Activated naive CD4-positive, alpha-beta T cell treated with anti-CD3 and anti-CD28 coated beads, Interleukin-2, amount 50 U/mL, for 72 hours (primary cell): ENCODE results near the gene AFAP1. TPM values are rescaled to one million over a fixed set of nuclear protein-coding genes. Genes with fewer than 3 reads are reported as not detected.
"Not testable (repeated sequence)": the region's sequence is repeated elsewhere in the genome, so short reads cannot be mapped to it uniquely, and the experiment has no call there.

Experiments
- ATAC-seq, 2 donors: fragments of 150-1000 bp; cut with Tn5 transposase; 2 replicates each; pipeline ENCODE4 v1.10.0; 2021; ENCODE audit warnings: mild to moderate bottlenecking in 2 of 2, moderate library complexity in 2 of 2
- DNase-seq, 2 donors: peaks; one replicate each; pipeline ENCODE4 v3.0.0; 2021 to 2022; ENCODE audit warnings: low spot score in 2 of 2
- H3K27ac Mint-ChIP-seq, 2 donors: one replicate each; pipeline ENCODE4 v1.8.0; 2022; ENCODE audit warnings: mild to moderate bottlenecking in 2 of 2, mixed read lengths in 2 of 2
- H3K36me3 Mint-ChIP-seq, 2 donors: one replicate each; pipeline ENCODE4 v1.8.0; 2022; ENCODE audit warnings: mixed read lengths in 2 of 2
- H3K9me3 Mint-ChIP-seq, 2 donors: one replicate each; pipeline ENCODE4 v1.8.0; 2022; ENCODE audit warnings: mixed read lengths in 2 of 2
- total RNA-seq, 2 donors: library from RNA; stranded (reverse); gene quantifications; one replicate each; pipeline ENCODE4 v1.2.3, GENCODE V29; 2022

Gene AFAP1
- total RNA-seq, 2 donors from 2014 or later = 10.2 to 41.9 TPM

DNA sequence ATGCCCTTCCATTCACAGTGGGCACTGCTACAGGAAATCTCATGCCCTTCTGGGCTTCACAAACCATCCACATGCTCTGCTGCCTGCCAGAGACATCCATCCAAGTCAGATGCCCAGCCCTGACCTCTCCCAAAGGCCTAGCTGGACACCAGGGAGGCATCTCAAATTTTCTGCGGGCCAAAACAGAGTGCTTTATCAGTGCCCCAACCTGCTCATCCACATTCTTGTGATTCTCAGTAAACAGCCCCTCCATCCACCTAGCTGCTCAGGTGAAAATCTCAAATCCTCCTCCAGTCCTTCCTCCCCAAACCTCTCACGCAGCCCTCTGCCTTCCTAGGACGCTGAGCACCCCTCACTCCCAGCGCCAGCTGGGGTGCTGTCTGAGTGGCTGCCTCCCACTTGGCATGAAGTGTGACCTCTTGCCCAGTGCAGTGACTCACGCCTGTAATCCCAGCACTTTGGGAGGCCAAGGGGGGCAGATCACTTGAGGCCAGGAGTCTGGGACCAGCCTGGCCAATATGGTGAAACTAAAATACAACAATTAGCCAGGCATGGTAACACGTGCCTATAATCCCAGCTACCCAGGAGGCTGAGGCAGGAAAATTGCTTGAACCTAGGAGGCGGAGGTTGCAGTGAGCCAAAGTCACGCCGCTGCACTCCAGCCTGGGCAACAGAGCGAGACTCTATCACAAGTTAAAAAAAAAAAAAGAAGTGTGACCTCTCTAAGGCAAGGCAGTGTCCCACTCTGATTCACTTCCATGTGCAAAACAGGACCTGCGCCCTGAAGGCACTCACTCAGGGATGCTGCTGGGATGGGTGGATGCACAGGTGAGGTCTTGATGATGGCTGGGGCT lies 1.7 kb upstream of the AFAP1 start:
- no peak overlapping the region for H3K27ac Mint-ChIP-seq
- peaks cover 0 to 13% of the 10 kb centered on the region in 2 donors for H3K36me3 Mint-ChIP-seq
- ATAC-seq (no peak), DNase-seq (no peak)
- H3K9me3 Mint-ChIP-seq = no peaks in the 10 kb centered on the region

DNA sequence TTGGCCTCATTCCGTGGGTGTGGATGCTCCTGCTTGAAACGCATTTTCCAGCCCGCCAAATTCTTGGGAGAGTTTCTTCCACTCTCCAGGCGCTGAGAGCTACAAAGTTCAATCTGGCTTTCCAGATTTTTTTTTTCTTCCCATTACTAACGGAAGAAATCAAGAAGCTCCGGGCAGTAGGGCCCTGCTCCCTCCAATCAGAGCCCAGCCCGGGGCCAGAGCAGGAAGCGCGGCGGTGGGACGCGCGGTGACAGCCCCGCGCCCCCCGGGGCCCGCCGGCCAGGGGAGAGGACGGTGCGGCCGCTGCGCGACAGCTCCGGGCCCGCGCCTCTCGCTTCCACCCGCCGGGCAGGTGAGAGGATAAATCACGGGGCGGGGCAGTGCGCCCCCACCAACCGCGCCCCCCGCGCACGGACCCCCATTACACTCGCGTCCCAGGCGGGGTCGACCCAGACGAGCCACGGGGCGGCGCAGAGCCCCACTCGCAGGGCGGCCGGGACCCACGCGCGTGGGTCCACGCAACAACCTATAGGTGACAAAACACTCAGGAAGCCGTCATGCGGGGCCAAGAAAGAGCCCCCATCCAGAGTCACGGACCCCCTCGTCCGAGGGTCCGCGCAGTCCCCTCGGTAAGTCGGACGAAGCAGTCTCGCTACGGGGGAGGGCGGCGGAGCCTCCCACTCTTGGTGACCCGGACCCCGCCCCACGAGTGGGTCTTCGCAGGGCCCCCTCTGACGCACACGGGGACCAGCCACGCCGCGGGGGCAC lies 868 bp downstream of the AFAP1 start:
- Mint-ChIP-seq H3K9me3 (no peaks in the 10 kb centered on the region), H3K36me3 (peaks cover 0 to 13% of the 10 kb centered on the region in 2 donors)
- DNase-seq = no peak

DNA sequence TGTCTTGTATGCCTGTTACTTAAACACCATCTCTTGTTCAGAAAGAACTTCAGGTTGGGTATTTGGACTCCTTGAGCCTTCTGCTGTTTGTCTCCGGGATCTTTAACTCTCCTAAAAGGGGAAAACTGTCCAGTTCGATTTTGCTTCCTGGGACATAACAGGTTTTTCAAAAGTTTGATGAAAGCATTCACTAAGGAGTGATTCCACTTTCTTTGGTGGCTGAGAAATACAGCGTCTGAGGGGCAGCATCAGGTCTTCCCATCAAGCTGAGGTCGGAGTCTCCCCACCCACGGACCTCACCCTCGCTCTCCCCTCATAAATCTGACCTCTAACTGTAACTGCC lies 1.4 kb downstream of the AFAP1 start:
- H3K27ac Mint-ChIP-seq = peak overlapping the region; percentile 45 to 47
- H3K36me3 Mint-ChIP-seq = peaks cover 0 to 13% of the 10 kb centered on the region in 2 donors
- DNase-seq = no peak
- no peak for ATAC-seq
- no peaks in the 10 kb centered on the region for H3K9me3 Mint-ChIP-seq

More for the DNA sequence above, 868 bp downstream of the AFAP1 start:
- no peak for ATAC-seq
- H3K27ac Mint-ChIP-seq = peak overlapping the region in 1 of 2 donors; percentile 47

DNA sequence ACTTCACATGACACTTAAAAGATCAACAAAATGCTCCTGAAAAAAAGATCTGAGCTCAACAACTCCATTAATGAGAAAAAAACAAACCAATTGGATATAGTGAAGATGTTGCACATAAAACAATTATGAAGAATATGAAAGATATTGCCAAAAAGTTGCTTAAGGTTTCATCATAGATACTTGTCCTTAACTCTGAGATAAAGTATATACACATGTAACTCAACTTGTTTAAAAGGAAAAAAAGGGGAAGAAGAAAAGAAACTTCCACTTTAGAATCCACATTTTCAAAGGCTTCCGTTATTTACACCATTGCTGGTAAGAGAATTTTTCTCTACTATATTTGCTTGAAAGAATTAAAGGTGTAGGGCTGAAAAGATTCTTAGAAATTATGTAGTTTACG lies 2.7 kb downstream of the AFAP1 start:
- H3K27ac Mint-ChIP-seq = no peak overlapping the region
- H3K9me3 Mint-ChIP-seq = no peaks in the 10 kb centered on the region
- no peak for DNase-seq
- H3K36me3 Mint-ChIP-seq = peaks cover 0 to 13% of the 10 kb centered on the region in 2 donors
- ATAC-seq = no peak

DNA sequence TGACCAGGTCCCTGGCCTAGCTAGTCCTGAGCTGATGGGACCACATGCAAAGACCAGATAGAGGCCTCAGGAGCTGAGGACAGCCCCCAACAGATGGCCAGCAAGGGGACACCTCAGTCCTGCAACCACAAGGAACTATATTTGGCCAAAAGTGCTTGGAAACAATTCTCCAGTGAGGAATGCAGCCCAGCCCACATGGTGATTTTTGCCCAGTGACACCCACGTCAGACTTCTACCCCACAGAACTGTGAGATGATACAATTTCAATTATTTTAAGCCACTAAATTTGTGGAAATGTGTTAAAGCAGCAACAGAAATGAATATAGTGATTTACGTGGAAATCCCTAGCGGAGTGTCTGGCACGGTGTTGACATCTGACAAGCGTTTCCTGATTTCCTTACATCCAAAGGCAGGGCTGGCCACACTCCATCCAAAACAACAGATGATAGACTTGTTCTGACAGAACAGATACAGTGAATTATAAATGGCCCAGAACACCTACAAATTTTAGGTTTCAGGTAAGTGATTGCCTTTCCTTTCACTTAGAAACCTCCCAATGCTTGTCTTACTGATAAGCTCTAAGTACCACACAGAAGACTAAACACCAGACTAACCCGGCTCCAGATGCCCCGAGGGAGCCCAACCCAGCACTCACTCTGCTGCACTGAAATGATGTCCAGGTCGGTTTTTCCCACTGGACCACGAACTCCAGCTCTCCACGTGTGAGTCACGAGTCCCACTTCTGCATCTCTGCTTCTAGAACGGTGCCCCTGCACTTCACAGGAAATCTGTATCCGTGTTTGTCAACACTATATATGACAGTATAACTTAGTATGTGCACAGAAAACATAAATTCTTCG lies 5.8 kb downstream of the AFAP1 start:
- Mint-ChIP-seq H3K36me3 (peaks cover 0 to 13% of the 10 kb centered on the region in 2 donors), H3K9me3 (no peaks in the 10 kb centered on the region), H3K27ac (no peak overlapping the region)
- ATAC-seq = no peak
- no peak for DNase-seq

DNA sequence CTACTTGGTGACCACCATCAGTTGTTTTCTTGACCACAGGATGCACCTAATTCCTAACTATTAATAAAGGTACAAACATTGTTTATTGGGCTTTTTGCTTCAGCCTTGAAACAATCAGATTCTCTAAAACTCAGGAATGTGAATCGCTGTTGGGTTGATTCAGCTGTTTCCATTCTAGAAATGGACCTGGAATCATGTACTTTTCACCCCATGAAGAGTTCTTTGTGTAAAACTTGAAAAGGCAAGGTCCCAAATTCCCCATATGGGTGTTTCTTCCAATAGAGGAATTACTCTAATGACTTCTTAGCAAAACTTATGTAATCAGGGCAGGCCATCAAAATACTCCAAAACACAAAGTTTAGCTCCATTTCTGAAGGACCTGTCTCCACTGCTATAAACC lies 7.4 kb downstream of the AFAP1 start:
- ATAC-seq = no peak
- no peaks in the 10 kb centered on the region for H3K9me3 Mint-ChIP-seq
- H3K27ac Mint-ChIP-seq = no peak overlapping the region
- no peaks in the 10 kb centered on the region for H3K36me3 Mint-ChIP-seq
- no peak for DNase-seq

DNA sequence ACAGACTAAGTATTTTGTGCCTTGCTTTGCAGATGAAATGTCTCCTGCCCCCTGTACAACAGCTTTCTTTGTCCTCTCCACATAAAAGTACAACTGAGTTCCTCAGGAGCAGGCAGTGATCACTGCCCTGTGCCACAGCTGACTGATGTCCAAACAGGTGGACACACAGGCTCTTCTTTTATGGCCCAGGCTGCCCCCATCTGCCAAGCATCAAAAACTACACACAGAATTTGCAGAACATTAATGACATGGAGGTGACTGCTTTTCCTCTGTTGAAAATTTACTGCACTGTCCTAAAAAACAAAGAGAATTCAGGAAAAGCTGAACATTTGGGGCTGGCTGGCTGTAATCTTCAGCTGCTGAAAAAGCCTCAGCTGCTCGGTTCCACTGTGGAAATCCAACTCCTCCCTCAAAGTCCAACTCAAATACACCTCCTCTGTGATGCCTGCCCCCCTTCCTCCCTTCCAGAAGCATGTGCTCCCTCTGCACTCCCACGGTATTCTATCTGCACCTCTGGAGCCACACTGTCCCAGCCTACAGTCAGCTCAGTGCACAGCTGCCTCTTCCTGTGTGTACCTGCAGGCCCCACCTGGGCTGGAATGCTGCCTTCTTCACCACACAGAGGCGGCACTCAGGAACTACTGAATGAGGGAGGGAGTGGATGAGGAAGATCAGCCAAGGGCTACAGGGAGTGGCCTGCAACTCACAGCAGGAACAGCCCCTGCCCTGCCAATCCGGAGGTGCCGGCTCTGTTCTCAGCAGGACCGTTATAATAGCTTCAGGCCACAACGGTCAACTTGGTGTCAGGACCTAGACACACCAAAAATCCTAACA lies 10.3 kb downstream of the AFAP1 start:
- H3K36me3 Mint-ChIP-seq = peaks cover 0 to 4% of the 10 kb centered on the region in 2 donors
- H3K27ac Mint-ChIP-seq = peak overlapping the region in 1 of 2 donors; percentile 60
- ATAC-seq = no peak

DNA sequence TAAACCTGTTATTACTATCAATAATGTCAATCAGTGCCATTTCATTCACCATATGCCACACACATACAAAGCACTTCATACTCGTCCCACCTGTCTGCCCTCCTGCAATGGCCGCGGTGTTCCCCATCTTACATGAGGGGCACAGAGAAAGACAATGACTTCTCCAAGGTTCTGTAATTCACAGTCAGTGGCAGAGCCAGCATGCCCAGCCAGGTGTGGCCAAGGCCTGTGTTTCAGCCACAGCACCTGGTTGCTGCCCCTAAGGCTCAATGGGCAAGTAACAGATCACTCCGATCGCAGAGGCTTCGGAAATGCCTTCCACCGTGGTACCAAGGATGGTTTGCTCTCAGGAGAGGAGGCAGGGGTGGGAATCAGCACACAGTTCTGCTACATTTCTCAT lies 10.9 kb downstream of the AFAP1 start:
- ATAC-seq (no peak), DNase-seq (no peak)
- Mint-ChIP-seq H3K36me3 (peaks cover 0 to 4% of the 10 kb centered on the region in 2 donors), H3K9me3 (no peaks in the 10 kb centered on the region), H3K27ac (no peak overlapping the region)

More for the DNA sequence above, 10.3 kb downstream of the AFAP1 start:
- no peaks in the 10 kb centered on the region for H3K9me3 Mint-ChIP-seq
- no peak for DNase-seq

DNA sequence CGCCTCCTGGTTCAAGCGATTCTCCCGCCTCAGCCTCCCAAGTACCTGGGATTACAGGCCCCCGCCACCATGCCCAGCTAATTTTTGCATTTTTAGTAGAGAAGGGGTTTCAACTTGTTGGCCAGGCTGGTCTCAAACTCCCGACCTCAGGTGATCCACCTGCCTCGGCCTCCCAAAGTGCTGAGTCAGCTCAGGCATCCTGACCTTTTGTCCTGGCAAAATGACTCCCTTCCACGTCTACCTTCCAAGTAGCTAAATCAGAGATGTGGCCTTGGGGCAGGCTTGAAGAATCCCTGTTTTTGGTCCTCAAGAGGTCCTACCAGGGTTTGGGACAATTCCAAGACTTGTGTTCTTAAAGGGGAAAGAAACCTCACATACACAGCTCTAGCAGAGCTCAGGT lies 12.8 kb downstream of the AFAP1 start:
- no peaks in the 10 kb centered on the region for H3K9me3 Mint-ChIP-seq
- no peak for DNase-seq
- H3K36me3 Mint-ChIP-seq = peaks cover 0 to 4% of the 10 kb centered on the region in 2 donors
- ATAC-seq = no peak
- no peak overlapping the region for H3K27ac Mint-ChIP-seq

DNA sequence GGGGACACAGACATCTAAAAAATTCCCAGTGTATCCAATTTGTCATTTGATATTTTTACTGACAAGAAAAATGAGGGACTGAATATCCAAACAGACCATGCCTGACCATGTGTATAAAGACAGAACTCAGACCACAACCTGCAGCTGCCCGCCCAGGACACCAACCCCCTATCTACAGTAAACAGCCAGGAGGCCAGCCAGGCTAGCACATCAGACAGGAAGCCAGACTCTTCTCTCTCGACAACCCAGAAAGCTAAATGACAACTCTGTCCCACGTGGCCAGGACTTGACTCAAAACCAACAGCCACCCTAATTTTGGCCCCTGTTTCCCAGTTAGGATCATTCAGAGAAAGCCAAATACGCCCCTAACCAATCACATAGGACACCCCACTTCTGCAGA lies 15.1 kb downstream of the AFAP1 start:
- DNase-seq = no peak
- Mint-ChIP-seq H3K27ac (no peak overlapping the region), H3K9me3 (no peaks in the 10 kb centered on the region), H3K36me3 (peaks cover 0 to 4% of the 10 kb centered on the region in 2 donors)
- ATAC-seq = no peak

DNA sequence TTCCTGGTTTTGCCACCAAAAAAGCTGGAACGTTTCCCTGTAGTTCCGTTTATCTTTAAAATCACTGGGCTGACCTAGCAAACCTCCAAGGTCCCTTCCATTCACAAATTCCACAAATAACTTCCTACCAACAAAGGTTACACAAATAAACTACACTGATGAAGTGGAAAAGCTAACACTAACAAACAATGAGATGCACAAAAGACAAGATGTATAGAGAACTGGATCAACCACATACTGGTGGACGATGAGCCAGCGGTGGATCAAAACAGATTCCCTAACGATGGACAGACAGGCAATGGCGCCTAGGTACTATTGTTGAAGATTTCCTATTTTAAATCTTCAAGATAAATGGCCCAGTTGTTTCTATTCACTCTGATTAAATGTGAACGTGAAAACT lies 15.5 kb downstream of the AFAP1 start:
- no peak overlapping the region for H3K27ac Mint-ChIP-seq

DNA sequence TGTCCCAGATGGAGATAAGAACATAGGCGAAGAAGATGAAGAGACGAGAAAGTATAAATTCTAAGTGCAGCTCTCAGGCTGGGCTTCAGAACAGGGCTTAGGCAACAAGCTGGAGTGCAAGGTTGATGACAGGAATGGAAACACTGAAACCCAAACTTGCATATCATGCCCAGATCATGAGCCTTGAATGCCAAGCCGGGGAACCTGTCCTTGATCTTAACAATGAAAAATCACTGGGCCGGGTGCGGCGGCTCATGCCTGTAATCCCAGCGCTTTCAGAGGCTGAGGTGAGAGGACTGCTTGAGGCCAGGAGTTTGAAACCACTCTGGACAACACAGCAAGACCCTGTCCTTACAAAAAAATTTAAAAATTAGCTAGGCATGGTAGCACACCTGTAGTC lies 17.2 kb downstream of the AFAP1 start:
- H3K27ac Mint-ChIP-seq = no peak overlapping the region
- DNase-seq = no peak
- H3K36me3 Mint-ChIP-seq = peaks cover 0 to 10% of the 10 kb centered on the region in 2 donors
- H3K9me3 Mint-ChIP-seq = no peaks in the 10 kb centered on the region
- no peak for ATAC-seq

More for the DNA sequence above, 15.5 kb downstream of the AFAP1 start:
- ATAC-seq = no peak
- DNase-seq = no peak
- peaks cover 0 to 4% of the 10 kb centered on the region in 2 donors for H3K36me3 Mint-ChIP-seq
- no peaks in the 10 kb centered on the region for H3K9me3 Mint-ChIP-seq

DNA sequence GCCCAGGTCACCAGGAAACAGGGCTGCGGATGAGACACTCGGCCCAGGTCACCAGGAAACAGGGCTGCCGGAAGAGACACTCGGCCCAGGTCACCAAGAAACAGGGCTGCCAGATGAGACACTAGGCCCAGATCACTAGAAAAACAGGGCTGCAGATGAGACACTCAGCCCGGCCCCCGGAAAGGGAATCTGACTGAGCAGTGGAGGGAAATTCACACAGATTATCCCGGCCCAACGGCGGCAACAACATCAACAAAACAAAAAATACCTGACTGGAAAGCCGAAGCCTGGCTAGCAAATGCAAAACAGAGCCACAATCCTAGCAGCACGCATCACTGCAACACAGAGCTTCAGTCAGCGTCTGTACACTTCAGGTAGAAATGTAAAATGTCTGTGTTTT lies 20.7 kb downstream of the AFAP1 start:
- DNase-seq (no peak), ATAC-seq (no peak)
- peaks cover 0 to 22% of the 10 kb centered on the region in 2 donors for H3K36me3 Mint-ChIP-seq
- H3K27ac Mint-ChIP-seq = no peak overlapping the region
- H3K9me3 Mint-ChIP-seq = no peaks in the 10 kb centered on the region

DNA sequence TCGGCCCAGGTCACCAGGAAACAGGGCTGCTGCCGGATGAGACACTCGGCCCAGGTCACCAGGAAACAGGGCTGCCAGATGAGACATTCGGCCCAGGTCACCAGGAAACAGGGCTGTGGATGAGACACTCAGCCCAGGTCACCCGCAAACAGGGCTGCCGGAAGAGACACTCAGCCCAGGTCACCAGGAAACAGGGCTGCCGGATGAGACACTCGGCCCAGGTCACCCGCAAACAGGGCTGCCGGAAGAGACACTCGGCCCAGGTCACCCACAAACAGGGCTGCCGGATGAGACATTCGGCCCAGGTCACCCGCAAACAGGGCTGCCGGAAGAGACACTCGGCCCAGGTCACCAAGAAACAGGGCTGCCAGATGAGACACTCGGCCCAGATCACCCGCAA lies 21.5 kb downstream of the AFAP1 start:
- ATAC-seq = not testable (repeated sequence)

DNA sequence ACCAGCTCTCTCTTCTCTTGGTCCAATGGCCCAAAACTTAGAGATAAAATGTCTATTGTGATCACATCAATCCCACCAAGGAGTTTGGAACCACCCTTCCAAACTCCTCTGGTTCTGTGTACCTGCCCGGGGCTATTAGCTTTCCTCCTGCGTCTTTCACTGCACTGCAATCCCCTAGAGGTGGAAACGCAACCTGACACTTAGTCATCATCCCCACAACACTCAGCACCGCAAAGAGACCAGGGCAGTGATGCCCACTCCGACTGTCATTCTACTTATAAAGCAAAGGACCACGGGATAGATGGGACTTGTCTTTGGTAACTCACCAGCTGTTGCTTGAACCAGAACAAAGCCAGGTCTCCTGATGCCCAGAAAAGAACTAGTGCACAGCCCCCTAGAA lies 22.0 kb downstream of the AFAP1 start:
- ATAC-seq (no peak), DNase-seq (no peak)
- Mint-ChIP-seq H3K9me3 (no peaks in the 10 kb centered on the region), H3K27ac (peak overlapping the region; percentile 53 to 77), H3K36me3 (peaks cover 0 to 23% of the 10 kb centered on the region in 2 donors)

More for the DNA sequence above, 21.5 kb downstream of the AFAP1 start:
- not testable (repeated sequence) for DNase-seq, H3K9me3 Mint-ChIP-seq
- H3K27ac Mint-ChIP-seq = peak overlapping the region; percentile 53 to 77
- H3K36me3 Mint-ChIP-seq = peaks cover 0 to 22% of the 10 kb centered on the region in 2 donors

DNA sequence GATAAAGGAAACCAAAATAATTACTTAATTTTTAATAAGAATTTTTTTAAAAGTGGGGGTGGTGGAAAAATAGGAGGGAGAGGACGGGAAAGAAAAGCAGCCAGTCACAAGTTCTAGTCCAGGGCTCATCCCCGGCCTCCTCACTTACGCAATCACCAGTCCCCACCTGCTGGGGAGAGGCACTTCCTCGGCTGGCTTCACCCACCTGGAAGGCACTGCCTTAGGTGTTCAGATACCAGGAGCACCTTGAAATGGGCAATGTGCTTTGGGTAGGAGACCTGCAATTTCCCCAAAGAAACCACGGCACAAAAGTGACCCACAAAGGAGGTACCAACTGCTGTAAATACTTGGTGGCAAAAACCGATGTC lies 23.8 kb downstream of the AFAP1 start:
- peak overlapping the region; percentile 61 to 66 for H3K27ac Mint-ChIP-seq
- H3K36me3 Mint-ChIP-seq = peaks cover 0 to 27% of the 10 kb centered on the region in 2 donors
- ATAC-seq = no peak
- H3K9me3 Mint-ChIP-seq = no peaks in the 10 kb centered on the region
- no peak for DNase-seq
